PC-3 (cell line): ENCODE results near the gene TSHZ3. TPM values are rescaled to one million over a fixed set of nuclear protein-coding genes. Genes with fewer than 3 reads are reported as not detected.

ENCODE experiments used
- ATAC-seq: fragments of 200-7000 bp; cut with Tn5 transposase; 2 replicates; pipeline ENCODE4 v1.9.1; 2020; ENCODE audit warnings: mild to moderate bottlenecking, moderate library complexity
- BruUV-seq: library from RNA; stranded (reverse); fragments of 400-500 nt; replicated peaks from 2 replicates; lab custom pipeline; 2021; lab: Mats Ljungman, UMichigan
- CTCF ChIA-PET: fragments of 300-600 bp; sonication (Branson Sonifier 250); formaldehyde crosslinking; loops from one replicate; lab custom pipeline; 2022; ENCODE audit warnings: antibody characterized with exemption; lab: Charles Lee
- POLR2A ChIA-PET: fragments of 300-600 bp; sonication (Branson Sonifier 250); formaldehyde crosslinking; loops from one replicate; lab custom pipeline; 2022; ENCODE audit warnings: antibody characterized with exemption; ENCODE audit not compliant: unreplicated experiment; lab: Charles Lee
- DNase-seq: peaks from one replicate; pipeline ENCODE4 v3.0.0-alpha.2; 2015
- H2AFZ ChIP-seq: fragments of 300-600 bp; sonication (generic); 2 replicates; pipeline ENCODE4 v1.6.0; 2016; ENCODE audit warnings: antibody characterized with exemption, low read length
- H3F3A ChIP-seq: fragments of 300-600 bp; sonication (generic); one replicate; pipeline ENCODE4 v1.6.0; 2017; ENCODE audit warnings: antibody characterized with exemption, low read length, control low read depth, mild to moderate bottlenecking; ENCODE audit not compliant: unreplicated experiment
- H3K27ac ChIP-seq: fragments of 300-600 bp; sonication (generic); 2 replicates; pipeline ENCODE4 v1.5.1; 2016; ENCODE audit warnings: mild to moderate bottlenecking, low read length
- H3K27me3 ChIP-seq: fragments of 300-600 bp; sonication (generic); 2 replicates; pipeline ENCODE4 v1.6.1; 2016; ENCODE audit warnings: low read length, mixed read lengths
- H3K36me3 ChIP-seq: fragments of 300-600 bp; sonication (generic); 2 replicates; pipeline ENCODE4 v1.6.1; 2016; ENCODE audit warnings: low read depth, mixed run types, low read length, mixed read lengths
- H3K4me1 ChIP-seq: fragments of 300-600 bp; sonication (generic); 2 replicates; pipeline ENCODE4 v1.5.1; 2016; ENCODE audit warnings: low read length; ENCODE audit not compliant: insufficient read depth
- H3K4me2 ChIP-seq: fragments of 300-600 bp; sonication (generic); 2 replicates; pipeline ENCODE4 v1.6.0; 2016; ENCODE audit warnings: low read length
- H3K4me3 ChIP-seq: fragments of 300-600 bp; sonication (generic); 2 replicates; pipeline ENCODE4 v1.5.1; 2016; ENCODE audit warnings: mild to moderate bottlenecking, low read length, mixed read lengths
- H3K79me2 ChIP-seq: fragments of 300-600 bp; sonication (generic); 2 replicates; pipeline ENCODE4 v1.6.1; 2017; ENCODE audit warnings: low read length, mixed read lengths
- H3K9ac ChIP-seq: fragments of 300-600 bp; sonication (generic); 2 replicates; pipeline ENCODE4 v1.6.0; 2016; ENCODE audit warnings: mild to moderate bottlenecking, low read length
- H3K9me2 ChIP-seq: fragments of 300-600 bp; sonication (generic); replicated peaks from 2 replicates; pipeline ENCODE4 v1.6.1; 2016; ENCODE audit warnings: mixed run types, low read length, mixed read lengths
- H3K9me3 ChIP-seq: fragments of 300-600 bp; sonication (generic); 2 replicates; pipeline ENCODE4 v1.6.1; 2016; ENCODE audit warnings: low read length, mixed read lengths
- H4K20me1 ChIP-seq: fragments of 300-600 bp; sonication (generic); 2 replicates; pipeline ENCODE4 v1.6.1; 2016; ENCODE audit warnings: low read length, mixed read lengths
- CTCF ChIP-seq: fragments of 300-600 bp; sonication (generic); conservative IDR thresholded peaks from 2 replicates; pipeline ENCODE4 v1.5.1; 2017; ENCODE audit warnings: antibody characterized with exemption, low read depth, mild to moderate bottlenecking, low read length
- EZH2 ChIP-seq: fragments of 300-600 bp; sonication (generic); IDR thresholded peaks from one replicate; pipeline ENCODE4 v1.6.1; 2017; ENCODE audit warnings: antibody characterized with exemption, mild to moderate bottlenecking, low read length; ENCODE audit not compliant: unreplicated experiment
- EZH2phosphoT487 ChIP-seq: fragments of 300-600 bp; sonication (generic); IDR thresholded peaks from 2 replicates; pipeline ENCODE4 v1.6.1; 2018; ENCODE audit warnings: mild to moderate bottlenecking, antibody characterized with exemption, low read length, borderline replicate concordance
- intact Hi-C: fragments of 100-400 bp; cut with micrococcal nuclease; formaldehyde crosslinking; loops from 2 replicates; pipeline ENCODE4 v1.9.0; 2023
- total RNA-seq: library from RNA; depleted of rRNA; stranded (reverse); fragments of >200 nt; gene quantifications from 2 replicates; pipeline ENCODE4 v1.2.3, GENCODE V29; 2014

Gene TSHZ3
- total RNA-seq, 1 experiment from 2014 or later, result 0.18 TPM

GRCh38 chr19:31261019-31261602 is 88.1 kb downstream of the TSHZ3 start:
- Histone ChIP-seq H3K36me3 (no peaks in the 10 kb centered on the region), H3K9ac (no peak overlapping the region), H3K4me3 (no peak overlapping the region), H3K27me3 (no peaks in the 10 kb centered on the region), H3K27ac (no peak overlapping the region), H3K9me2 (no peaks in the 10 kb centered on the region), H4K20me1 (no peaks in the 10 kb centered on the region), H3K9me3 (no peaks in the 10 kb centered on the region), H3K4me1 (no peaks in the 10 kb centered on the region), H3K79me2 (no peaks in the 10 kb centered on the region), H3K4me2 (no peak overlapping the region), H2AFZ (no peak overlapping the region), H3F3A (no peaks in the 10 kb centered on the region)
- ChIA-PET CTCF (no interaction called here), POLR2A (no interaction called here)
- no TSS peak for BruUV-seq
- intact Hi-C loops, result no loop called here
- no peak for DNase-seq
- no peak for ATAC-seq
- TF ChIP-seq CTCF (no peak), EZH2phosphoT487 (no peak), EZH2 (no peak)

GRCh38 chr19:31260171-31260933 is 88.9 kb downstream of the TSHZ3 start:
- no TSS peak for BruUV-seq
- Histone ChIP-seq H3K4me2 (no peak overlapping the region), H3K27me3 (no peaks in the 10 kb centered on the region), H3K9me3 (no peaks in the 10 kb centered on the region), H3F3A (no peaks in the 10 kb centered on the region), H3K36me3 (no peaks in the 10 kb centered on the region), H3K4me1 (no peaks in the 10 kb centered on the region), H3K4me3 (no peak overlapping the region), H3K9me2 (no peaks in the 10 kb centered on the region), H2AFZ (no peak overlapping the region), H3K79me2 (no peaks in the 10 kb centered on the region), H3K27ac (no peak overlapping the region), H3K9ac (no peak overlapping the region), H4K20me1 (no peaks in the 10 kb centered on the region)
- ChIA-PET CTCF (no interaction called here), POLR2A (no interaction called here)
- intact Hi-C loops, result no loop called here
- no peak for TF ChIP-seq EZH2phosphoT487
- no peak for TF ChIP-seq EZH2
- no peak for TF ChIP-seq CTCF
- no peak for ATAC-seq
- no peak for DNase-seq
